GM21825 (cell line): ENCODE measurements around the gene AGXT.

Experiments
- ATAC-seq: cut with Tn5 transposase; IDR thresholded peaks from one replicate; pipeline ENCODE4 v1.9.1; 2021; ENCODE audit warnings: mild to moderate bottlenecking, moderate library complexity; ENCODE audit not compliant: unreplicated experiment

AGXT gene

GRCh38 chr2:240896871-240897692 lies 28.5 kb downstream of the AGXT start:
- ATAC-seq: no peak

- ATAC-seq: no peak
These were observed 29.6 kb downstream of the AGXT start for GRCh38 chr2:240898108-240898730.

GRCh38 chr2:240898731-240899467 lies 30.3 kb downstream of the AGXT start:
- ATAC-seq: no peak

- ATAC-seq: no peak
These were observed 30.8 kb downstream of the AGXT start for GRCh38 chr2:240899468-240899865.

- no peak for ATAC-seq
These were observed 31.7 kb downstream of the AGXT start for GRCh38 chr2:240900141-240900860.

- no peak for ATAC-seq
These were observed 33.5 kb downstream of the AGXT start for GRCh38 chr2:240901986-240902614.

- no peak for ATAC-seq
These were observed 34.0 kb downstream of the AGXT start for GRCh38 chr2:240902615-240903041.

GRCh38 chr2:240903191-240904060 lies 34.8 kb downstream of the AGXT start:
- no peak for ATAC-seq

GRCh38 chr2:240904216-240905175 lies 35.9 kb downstream of the AGXT start:
- ATAC-seq: no peak

- ATAC-seq: no peak
These were observed 36.7 kb downstream of the AGXT start for GRCh38 chr2:240905176-240905781.

GRCh38 chr2:240906141-240906910 lies 37.7 kb downstream of the AGXT start, which contains the start of gene CROCC2:
Gene CROCC2 (plus strand): TSS chr2:240906336. CDS start chr2:240906514, 178 bp downstream.
- no peak for ATAC-seq

- no peak for ATAC-seq
These were observed 38.4 kb downstream of the AGXT start for GRCh38 chr2:240906911-240907590.

GRCh38 chr2:240909216-240909974 lies 40.8 kb downstream of the AGXT start:
- no peak for ATAC-seq

- ATAC-seq: no peak
These were observed 43.1 kb downstream of the AGXT start for GRCh38 chr2:240911641-240912265.
